Panc1 (cell line): ENCODE results near the gene EOMES. TPM values are rescaled to one million over a fixed set of nuclear protein-coding genes. Genes with fewer than 3 reads are reported as not detected.

Experiments
- ATAC-seq: fragments of 200-7000 bp; cut with Tn5 transposase; 2 replicates; pipeline ENCODE4 v1.9.1; 2020; ENCODE audit warnings: mild to moderate bottlenecking, moderate library complexity
- BruUV-seq: library from RNA; stranded (reverse); fragments of 400-500 nt; replicated peaks from 2 replicates; lab custom pipeline; 2021; lab: Mats Ljungman, UMichigan
- CTCF ChIA-PET: fragments of 300-600 bp; sonication (Branson Sonifier 250); formaldehyde crosslinking; loops from one replicate; lab custom pipeline; 2022; ENCODE audit warnings: antibody characterized with exemption; lab: Charles Lee
- POLR2A ChIA-PET: fragments of 300-600 bp; sonication (Branson Sonifier 250); formaldehyde crosslinking; loops from one replicate; lab custom pipeline; 2022; ENCODE audit warnings: antibody characterized with exemption; lab: Charles Lee
- DNase-seq: peaks from one replicate; pipeline ENCODE4 v3.0.0-alpha.2; 2010; ENCODE audit warnings: low read depth, low spot score
- H3K27ac ChIP-seq: 2 replicates; pipeline ENCODE4 v1.5.1; 2011; ENCODE audit warnings: mild to moderate bottlenecking, low read length, inconsistent platforms
- H3K27me3 ChIP-seq: fragments of 200-500 bp; sonication (Bioruptor generic); 2 replicates; pipeline ENCODE4 v1.6.0; 2014; ENCODE audit warnings: low read length, inconsistent platforms; ENCODE audit not compliant: control insufficient read depth, insufficient read depth
- H3K36me3 ChIP-seq: fragments of 200-500 bp; sonication (Bioruptor generic); 2 replicates; pipeline ENCODE4 v1.5.1; 2014; ENCODE audit warnings: inconsistent platforms, mild to moderate bottlenecking, low read length, moderate library complexity; ENCODE audit not compliant: control insufficient read depth, insufficient read depth
- H3K4me1 ChIP-seq: 2 replicates; pipeline ENCODE4 v1.5.1; 2011; ENCODE audit warnings: inconsistent platforms, mild to moderate bottlenecking, low read length, moderate library complexity; ENCODE audit not compliant: control insufficient read depth, insufficient read depth
- H3K4me3 ChIP-seq, 2 experiments: 2 replicates each; pipeline ENCODE4 v1.5.1; 2011 to 2012; ENCODE audit warnings: low read depth in 2 of 2, low read length in 2 of 2, mild to moderate bottlenecking in 2 of 2, inconsistent platforms in 1 of 2, moderate library complexity in 1 of 2
- H3K9me3 ChIP-seq: fragments of 200-500 bp; sonication (Bioruptor generic); 2 replicates; pipeline ENCODE4 v1.5.1; 2014; ENCODE audit warnings: low read depth, mild to moderate bottlenecking, inconsistent platforms, low read length, moderate library complexity; ENCODE audit not compliant: control insufficient read depth, insufficient read depth
- CTCF ChIP-seq: fragments of 450-650 bp; IDR thresholded peaks from 2 replicates; pipeline ENCODE4 v1.5.1; 2017; ENCODE audit warnings: mild to moderate bottlenecking
- POLR2AphosphoS5 ChIP-seq: IDR thresholded peaks from 2 replicates; pipeline ENCODE4 v1.6.1; 2012; ENCODE audit warnings: mild to moderate bottlenecking, low read depth, low read length, moderate library complexity
- REST ChIP-seq, 2 experiments: IDR thresholded peaks; 2 replicates each; pipeline ENCODE4 v1.6.1; 2011 to 2012; ENCODE audit warnings: low read depth in 2 of 2, control low read depth in 1 of 2, low read length in 1 of 2, mild to moderate bottlenecking in 1 of 2, moderate library complexity in 1 of 2; ENCODE audit not compliant: insufficient read depth in 1 of 2
- SIN3A ChIP-seq: IDR thresholded peaks from 2 replicates; pipeline ENCODE4 v1.6.1; 2012; ENCODE audit warnings: low read depth, mild to moderate bottlenecking, low read length, moderate library complexity, borderline replicate concordance; ENCODE audit not compliant: insufficient read depth
- TCF7L2 ChIP-seq: IDR thresholded peaks from 2 replicates; pipeline ENCODE4 v1.6.1; 2011; ENCODE audit warnings: mild to moderate bottlenecking, low read depth, low read length, inconsistent platforms
- in situ Hi-C: cut with HindIII; loops from 2 replicates; pipeline ENCODE4 v1.10.0; 2016; ENCODE audit warnings: low sequenced_read_pairs, low pct_unique_long_range_greater_than_20kb
- intact Hi-C: fragments of 100-400 bp; cut with micrococcal nuclease; formaldehyde crosslinking; loops from one replicate; pipeline ENCODE4 v1.10.0; 2022; ENCODE audit not compliant: unreplicated experiment
- total RNA-seq: library from RNA; stranded (reverse); gene quantifications from one replicate; pipeline ENCODE4 v1.2.1, GENCODE V29; 2021; ENCODE audit not compliant: unreplicated experiment

Gene EOMES
- total RNA-seq, 1 experiment from 2014 or later: 2.5 TPM

GRCh38 chr3:27724459-27725197 is 2.5 kb upstream of the EOMES start:
- H3K27me3 ChIP-seq: no peaks in the 10 kb centered on the region
- BruUV-seq: no TSS peak
- CTCF ChIA-PET: no interaction called here
- no peaks in the 10 kb centered on the region for H3K9me3 ChIP-seq
- in situ Hi-C loops: no loop called here
- H3K4me3 ChIP-seq: no peak overlapping the region
- peaks cover 3% of the 10 kb centered on the region; the same call in 1 of the 2 replicates for H3K4me1 ChIP-seq
- POLR2A ChIA-PET: no interaction called here
- TF ChIP-seq SIN3A (no peak), TCF7L2 (no peak), POLR2AphosphoS5 (no peak), CTCF (no peak)
- ATAC-seq (no peak), DNase-seq (no peak)
- H3K27ac ChIP-seq: no peak overlapping the region
- H3K36me3 ChIP-seq: no peaks in the 10 kb centered on the region
- intact Hi-C loops: no loop called here

- TF ChIP-seq POLR2AphosphoS5: no peak
- no peak for TF ChIP-seq REST (IDR thresholded peaks at IDR 0.05; ENCODE audit: insufficient read depth in 1 of 2, low read depth in 2 of 2, low read length in 1 of 2)
- TF ChIP-seq CTCF: no peak
- TF ChIP-seq TCF7L2: no peak
- Histone ChIP-seq H3K4me1 (peaks cover 4% of the 10 kb centered on the region; the same call in 1 of the 2 replicates), H3K9me3 (no peaks in the 10 kb centered on the region), H3K27ac (no peak overlapping the region), H3K4me3 (no peak overlapping the region), H3K36me3 (no peaks in the 10 kb centered on the region), H3K27me3 (no peaks in the 10 kb centered on the region)
- intact Hi-C loops: no loop called here
- ChIA-PET POLR2A (no interaction called here), CTCF (no interaction called here)
- no peak for ATAC-seq
- no peak for DNase-seq
- in situ Hi-C loops: no loop called here
- no TSS peak for BruUV-seq
Measured at GRCh38 chr3:27723815-27724458, 1.8 kb upstream of the EOMES start.
